Gastrocnemius medialis (tissue), 4 donors: ENCODE results near the gene ADGRG1. TPM values are rescaled to one million over a fixed set of nuclear protein-coding genes. Genes with fewer than 3 reads are reported as not detected.
A peak's percentile ranks its signal among the peaks of the same experiment; 100 is the strongest.

Source experiments
- ATAC-seq, 2 donors: fragments of 150-250 bp; one replicate each; pipeline ENCODE4 v1.9.1; 2016
- DNase-seq, 2 donors: peaks; one replicate each; pipeline ENCODE4 v3.0.0-alpha.2; 2019
- H3K27ac ChIP-seq, 4 donors: fragments of 200-600 bp; sonication (generic); 1 replicate in 1 of 4; 2 replicates in 3 of 4; pipeline ENCODE4 v1.5.1; 2016 to 2018; ENCODE audit warnings: mild to moderate bottlenecking in 2 of 4, moderate library complexity in 1 of 4
- H3K27me3 ChIP-seq, 3 donors: fragments of 200-600 bp; sonication (generic) in 2 of 3; 1 replicate in 1 of 3; 2 replicates in 2 of 3; pipeline versions ENCODE4 v1.5.1 to v1.6.0; 2016 to 2019; ENCODE audit warnings: mild to moderate bottlenecking in 1 of 3, moderate library complexity in 1 of 3
- H3K36me3 ChIP-seq, 2 donors: fragments of 200-600 bp; sonication (generic) in 1 of 2; one replicate each; pipeline ENCODE4 v1.5.1; 2017 to 2018
- H3K4me1 ChIP-seq, 2 donors: fragments of 200-600 bp; sonication (generic) in 1 of 2; one replicate each; pipeline ENCODE4 v1.5.1; 2016 to 2017; ENCODE audit warnings: mild to moderate bottlenecking in 2 of 2
- H3K4me3 ChIP-seq, 4 donors: fragments of 200-600 bp; sonication (generic) in 3 of 4; 1 replicate in 1 of 4; 2 replicates in 3 of 4; pipeline ENCODE4 v1.5.1; 2016 to 2019; ENCODE audit warnings: mild to moderate bottlenecking in 2 of 4
- H3K9me3 ChIP-seq, 3 donors: fragments of 200-600 bp; sonication (generic) in 2 of 3; 1 replicate in 1 of 3; 2 replicates in 2 of 3; pipeline ENCODE4 v1.5.1; 2016 to 2019
- POLR2A ChIP-seq, 2 donors: fragments of 450-650 bp; IDR thresholded peaks; one replicate each; pipeline ENCODE4 v1.6.1; 2017; ENCODE audit warnings: antibody characterized with exemption in 2 of 2, mild to moderate bottlenecking in 2 of 2, moderate library complexity in 2 of 2
- in situ Hi-C, 4 donors: fragments of 200-750 bp; cut with MboI; loops; one replicate each; pipeline versions ENCODE4 v1.15.0 to v1.8.0; 2017; ENCODE audit warnings: low sequenced_read_pairs in 4 of 4
- intact Hi-C: fragments of 100-400 bp; cut with DNase I; formaldehyde crosslinking; loops from one replicate; pipeline ENCODE4 v1.15.1; 2023; ENCODE audit warnings: low total_unique reads
- total RNA-seq, 4 donors: library from RNA; depleted of rRNA; stranded (reverse); fragments of >200 nt; gene quantifications; one replicate each; pipeline versions ENCODE4 v1.1.0 to v1.2.3, GENCODE V29; 2016
- TF ChIP-seq, protein P1 (sequence below), 5 experiments: fragments of 450-650 bp in 3 of 5; fragments of 200-600 bp in 2 of 5; sonication (generic) in 2 of 5; IDR thresholded peaks in 4 of 5; conservative IDR thresholded peaks in 1 of 5; 1 replicate in 4 of 5; 2 replicates in 1 of 5; pipeline ENCODE4 v1.5.1; 2016 to 2019; ENCODE audit warnings: antibody characterized with exemption in 5 of 5, mild to moderate bottlenecking in 3 of 5, moderate library complexity in 3 of 5

The ADGRG1 gene
- total RNA-seq = 10 to 100 TPM in 3 of 4 donors, 1 to 10 TPM in 1; 9.8 to 14.6 (median 13.3) TPM

DNA sequence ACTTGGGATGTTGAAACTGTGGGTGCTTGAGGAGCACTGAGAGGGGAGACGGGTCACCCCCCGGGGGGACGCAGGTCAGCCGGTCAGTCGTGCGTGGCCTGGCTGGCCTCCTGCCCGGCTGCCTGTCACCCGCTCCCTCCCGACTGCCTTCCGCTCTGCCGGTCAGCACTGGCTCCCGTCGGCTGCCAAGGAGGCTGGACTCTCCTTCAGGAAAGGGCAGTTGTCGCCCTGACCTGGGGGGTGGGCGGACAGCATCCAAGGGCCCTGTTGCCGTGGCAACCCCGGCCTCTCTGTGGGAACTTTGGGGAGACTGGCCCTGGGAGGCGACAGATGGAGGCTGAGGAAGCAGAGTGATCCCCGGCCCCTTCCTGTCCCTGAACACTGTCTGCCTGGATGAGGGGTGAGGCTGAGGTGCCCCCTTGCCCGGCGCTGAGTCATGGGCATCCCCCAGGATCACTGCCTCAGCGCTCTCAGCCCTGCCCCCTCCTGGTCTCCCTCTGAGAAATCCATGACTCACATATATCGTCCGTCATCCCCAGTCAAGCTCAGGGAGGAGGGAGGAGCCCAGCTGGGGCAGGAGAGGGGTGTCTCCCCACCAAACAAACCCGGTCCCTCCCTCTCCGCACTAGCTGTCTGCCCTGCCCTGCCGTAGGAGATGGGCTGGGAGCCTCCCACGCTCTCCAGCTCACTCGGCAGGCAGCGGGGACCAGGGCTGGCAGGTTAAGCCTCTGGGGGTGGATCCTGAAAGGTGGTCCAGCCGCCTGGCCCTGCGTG, at the start of gene ADGRG1:
Gene ADGRG1, plus strand, starts transcription at position 623 of the 774 bp plus-strand sequence. CDS start 21,658 bp downstream, outside the sequence.
- Histone ChIP-seq H3K36me3 (no peaks in the 10 kb centered on the region), H3K4me3 (peak within 1 kb of the TSS; percentile 43 to 50 (median 48)), H3K9me3 (no peaks in the 10 kb centered on the region), H3K4me1 (no peaks in the 10 kb centered on the region), H3K27ac (peak within 1 kb of the TSS; percentile 62 to 80 (median 76)), H3K27me3 (peaks cover 5 to 9% (median 5%) of the 10 kb centered on the region in 3 donors)
- in situ Hi-C loops (no loop called here), intact Hi-C loops (no loop called here)
- peak in 1 of 2 donors; percentile 25 for DNase-seq
- TF ChIP-seq POLR2A (IDR thresholded peaks at IDR 0.05) = peak; percentile 43 to 75
- TF ChIP-seq, protein P1, sequence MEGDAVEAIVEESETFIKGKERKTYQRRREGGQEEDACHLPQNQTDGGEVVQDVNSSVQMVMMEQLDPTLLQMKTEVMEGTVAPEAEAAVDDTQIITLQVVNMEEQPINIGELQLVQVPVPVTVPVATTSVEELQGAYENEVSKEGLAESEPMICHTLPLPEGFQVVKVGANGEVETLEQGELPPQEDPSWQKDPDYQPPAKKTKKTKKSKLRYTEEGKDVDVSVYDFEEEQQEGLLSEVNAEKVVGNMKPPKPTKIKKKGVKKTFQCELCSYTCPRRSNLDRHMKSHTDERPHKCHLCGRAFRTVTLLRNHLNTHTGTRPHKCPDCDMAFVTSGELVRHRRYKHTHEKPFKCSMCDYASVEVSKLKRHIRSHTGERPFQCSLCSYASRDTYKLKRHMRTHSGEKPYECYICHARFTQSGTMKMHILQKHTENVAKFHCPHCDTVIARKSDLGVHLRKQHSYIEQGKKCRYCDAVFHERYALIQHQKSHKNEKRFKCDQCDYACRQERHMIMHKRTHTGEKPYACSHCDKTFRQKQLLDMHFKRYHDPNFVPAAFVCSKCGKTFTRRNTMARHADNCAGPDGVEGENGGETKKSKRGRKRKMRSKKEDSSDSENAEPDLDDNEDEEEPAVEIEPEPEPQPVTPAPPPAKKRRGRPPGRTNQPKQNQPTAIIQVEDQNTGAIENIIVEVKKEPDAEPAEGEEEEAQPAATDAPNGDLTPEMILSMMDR (IDR thresholded peaks at IDR 0.05 in 4 of 5, conservative IDR thresholded peaks at IDR 0.05 in 1 of 5) = no peak
- peak; percentile 65 to 72 for ATAC-seq

DNA sequence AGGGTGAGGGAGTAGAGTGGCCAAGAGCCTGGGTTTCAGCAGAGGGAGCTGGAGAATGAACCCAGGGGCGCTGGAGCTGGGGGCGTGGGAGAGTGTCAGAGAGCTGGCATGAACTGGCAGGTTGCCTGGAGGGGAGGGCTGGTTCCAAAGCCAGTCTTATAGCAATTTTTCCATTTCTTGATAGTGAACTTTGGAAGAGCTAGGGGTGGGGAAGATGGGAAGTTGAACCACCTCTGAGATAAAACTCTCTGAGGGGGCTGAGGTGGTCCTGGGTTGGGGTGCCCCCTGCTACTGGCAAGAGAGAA, 49.1 kb upstream of the ADGRG1 start:
- Histone ChIP-seq H3K27ac (no peak overlapping the region), H3K4me3 (no peak overlapping the region), H3K36me3 (no peaks in the 10 kb centered on the region), H3K9me3 (no peaks in the 10 kb centered on the region), H3K27me3 (no peaks in the 10 kb centered on the region), H3K4me1 (no peaks in the 10 kb centered on the region)
- no peak for TF ChIP-seq POLR2A (IDR thresholded peaks at IDR 0.05)
- TF ChIP-seq, protein P1 (IDR thresholded peaks at IDR 0.05 in 4 of 5, conservative IDR thresholded peaks at IDR 0.05 in 1 of 5) = no peak
- intact Hi-C loops (loop anchor here (5.0 kb wide), 1 partner anchor 143 kb away; no protein-coding TSS in a partner anchor), in situ Hi-C loops (loop anchor here in 1 of 4 donors (25.0 kb wide), 1 partner anchor 283 kb away; no protein-coding TSS in a partner anchor)
- DNase-seq (no peak), ATAC-seq (no peak)

DNA sequence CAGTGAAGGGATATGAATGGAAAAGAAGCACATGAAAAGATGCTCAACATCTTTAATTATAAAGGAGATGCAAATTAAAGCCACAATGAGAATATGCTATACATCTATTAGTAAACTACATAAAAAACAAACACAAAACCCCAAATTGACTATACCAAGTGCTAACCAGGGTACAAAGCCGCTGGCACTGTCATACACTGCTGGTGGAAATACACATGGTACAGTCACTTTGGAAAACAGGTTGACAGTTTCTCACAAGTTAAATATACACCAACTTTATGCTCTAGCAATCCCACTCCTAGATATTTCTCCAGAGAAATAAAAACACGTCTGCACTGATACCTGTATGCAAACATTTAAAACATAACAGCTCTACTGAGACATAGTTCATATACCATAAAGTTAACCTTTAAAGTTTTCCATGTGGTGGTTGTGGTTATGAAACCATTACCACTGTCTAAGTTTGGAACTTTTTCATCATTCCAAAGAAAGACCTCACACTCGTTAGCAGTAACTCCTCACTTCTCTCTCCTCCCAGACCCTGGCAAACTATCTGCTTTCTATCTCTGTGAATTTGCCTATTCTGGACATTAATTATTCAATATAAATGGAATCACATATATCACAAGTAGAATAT, 43.3 kb upstream of the ADGRG1 start:
- no peaks in the 10 kb centered on the region for H3K36me3 ChIP-seq
- intact Hi-C loops = no loop called here

DNA sequence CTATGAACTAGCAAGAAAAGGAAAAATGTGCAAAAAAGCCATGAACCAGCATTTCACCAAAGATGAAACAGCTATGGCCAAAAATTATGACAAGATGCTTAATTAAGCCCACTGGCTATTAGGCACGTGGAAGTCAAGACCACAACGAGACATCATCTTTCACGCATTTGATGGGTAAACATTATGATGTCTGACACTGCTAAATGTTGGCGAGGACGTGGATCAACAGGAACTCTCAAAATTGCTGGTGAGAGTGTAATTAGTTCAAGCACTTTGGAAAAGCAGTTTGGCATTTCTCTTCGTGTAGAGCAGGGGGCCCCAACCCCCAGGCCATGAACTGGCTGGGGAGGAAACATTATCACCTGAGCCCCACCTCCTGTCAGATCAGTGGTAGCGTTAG, 39.6 kb upstream of the ADGRG1 start:
- Histone ChIP-seq H3K27ac (no peak overlapping the region), H3K4me3 (no peak overlapping the region), H3K27me3 (peaks cover 0 to 4% (median 0%) of the 10 kb centered on the region in 3 donors), H3K9me3 (no peaks in the 10 kb centered on the region), H3K36me3 (no peaks in the 10 kb centered on the region), H3K4me1 (no peaks in the 10 kb centered on the region)
- DNase-seq (no peak), ATAC-seq (no peak)
- no peak for TF ChIP-seq POLR2A (IDR thresholded peaks at IDR 0.05)
- TF ChIP-seq, protein P1 (IDR thresholded peaks at IDR 0.05 in 4 of 5, conservative IDR thresholded peaks at IDR 0.05 in 1 of 5) = no peak
- intact Hi-C loops (no loop called here), in situ Hi-C loops (loop anchor here in 1 of 4 donors (25.0 kb wide), 1 partner anchor 273 kb away; no protein-coding TSS in a partner anchor)

More for the DNA sequence above, 43.3 kb upstream of the ADGRG1 start:
- in situ Hi-C loops = loop anchor here in 1 of 4 donors (25.0 kb wide), 1 partner anchor 277 kb away; no protein-coding TSS in a partner anchor
- DNase-seq = no peak
- TF ChIP-seq POLR2A (IDR thresholded peaks at IDR 0.05) = no peak
- TF ChIP-seq, protein P1 (IDR thresholded peaks at IDR 0.05 in 4 of 5, conservative IDR thresholded peaks at IDR 0.05 in 1 of 5) = no peak
- H3K9me3 ChIP-seq = no peaks in the 10 kb centered on the region
- peaks cover 0 to 4% (median 0%) of the 10 kb centered on the region in 3 donors for H3K27me3 ChIP-seq
- no peaks in the 10 kb centered on the region for H3K4me1 ChIP-seq
- no peak overlapping the region for H3K27ac ChIP-seq
- no peak for ATAC-seq
- H3K4me3 ChIP-seq = no peak overlapping the region
